GM12892 (cell line): ENCODE data around the gene PPP2R5B.

Source experiments
- POLR2A ChIP-seq: IDR thresholded peaks from 2 replicates; pipeline ENCODE4 v1.6.1; 2011; ENCODE audit warnings: low read depth, low read length, control low read depth
- POLR2AphosphoS5 ChIP-seq: IDR thresholded peaks from 2 replicates; pipeline ENCODE4 v1.6.1; 2011; ENCODE audit warnings: low read depth, low read length, control low read depth

GRCh38 chr11:64967375-64967774 is 42.9 kb downstream of the PPP2R5B start:
- no peak for TF ChIP-seq POLR2AphosphoS5
- TF ChIP-seq POLR2A: no peak
